ENCODE results near the gene ATP6V0A4. TPM values are rescaled to one million over a fixed set of nuclear protein-coding genes. Genes with fewer than 3 reads are reported as not detected.

The ATP6V0A4 gene
- total and polyA plus RNA-seq, 2 donors (not counting 1 experiment from before 2014, with no cell fraction given) = not detected

DNA sequence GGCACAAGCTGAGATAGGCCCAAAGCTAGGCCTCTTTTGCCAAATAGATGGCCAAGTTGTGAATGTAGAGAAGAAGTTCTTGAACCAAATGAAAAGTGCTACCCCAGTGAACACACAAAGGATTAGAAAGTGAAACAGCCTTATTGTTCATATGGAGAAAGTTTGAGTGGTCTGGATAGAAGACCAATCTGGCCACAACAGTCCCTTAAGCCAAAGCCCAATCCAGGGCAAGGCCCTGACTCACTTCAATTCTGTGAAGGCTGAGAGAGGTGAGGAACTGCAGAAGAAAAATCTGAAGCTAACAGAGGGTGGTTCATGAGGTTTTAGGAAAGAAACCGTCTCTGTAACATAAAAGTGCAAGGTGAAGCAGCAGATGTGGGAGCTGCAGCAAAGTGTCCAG, 18.7 kb upstream of the ATP6V0A4 start:
- Histone ChIP-seq H4K20me1 (ENCODE audit: control insufficient read depth, insufficient read depth, low read length, poor library complexity, severe bottlenecking) (no peaks in the 10 kb centered on the region), H3K4me3 (ENCODE audit: control extremely low read depth in 1 of 5, extremely low read depth in 1 of 5, insufficient read depth in 1 of 5, low read depth in 2 of 5, low read length in 4 of 5) (no peak overlapping the region), H3K4me2 (replicated peaks; ENCODE audit: low read depth, low read length, poor library complexity, severe bottlenecking) (no peak overlapping the region), H3K9me3 (ENCODE audit: control extremely low read depth in 1 of 3, control insufficient read depth in 2 of 3, insufficient read depth in 1 of 3, low read length in 2 of 3) (no peaks in the 10 kb centered on the region), H3K27me3 (replicated peaks in 1 of 4; ENCODE audit: control extremely low read depth in 1 of 4, control insufficient read depth in 3 of 4, insufficient read depth in 4 of 4, low read length in 3 of 4) (no peaks in the 10 kb centered on the region), H3K79me2 (ENCODE audit: control insufficient read depth, insufficient read depth, low read length) (no peaks in the 10 kb centered on the region), H2AFZ (ENCODE audit: insufficient read depth, low read depth, low read length, poor library complexity, severe bottlenecking) (no peak overlapping the region), H3K36me3 (replicated peaks in 1 of 2; ENCODE audit: control extremely low read depth in 1 of 2, control insufficient read depth in 1 of 2, extremely low read depth in 1 of 2, insufficient read depth in 2 of 2, low read length in 1 of 2) (no peaks in the 10 kb centered on the region), H3K4me1 (ENCODE audit: control insufficient read depth in 2 of 2, insufficient read depth in 2 of 2, low read length in 2 of 2) (no peaks in the 10 kb centered on the region), H3K27ac (ENCODE audit: low read length in 2 of 2) (no peak overlapping the region), H3K9ac (ENCODE audit: low read length) (no peak overlapping the region)
- ATAC-seq (ENCODE audit: low read depth) (no peak), DNase-seq (no peak)
- Mint-ChIP-seq H3K27ac (no peak overlapping the region), H3K9me3 (ENCODE audit: insufficient read depth) (no peaks in the 10 kb centered on the region), H3K4me3 (no peak overlapping the region), H3K27me3 (peaks cover 4% of the 10 kb centered on the region), H3K4me1 (no peaks in the 10 kb centered on the region)
- TF ChIP-seq, protein P1, sequence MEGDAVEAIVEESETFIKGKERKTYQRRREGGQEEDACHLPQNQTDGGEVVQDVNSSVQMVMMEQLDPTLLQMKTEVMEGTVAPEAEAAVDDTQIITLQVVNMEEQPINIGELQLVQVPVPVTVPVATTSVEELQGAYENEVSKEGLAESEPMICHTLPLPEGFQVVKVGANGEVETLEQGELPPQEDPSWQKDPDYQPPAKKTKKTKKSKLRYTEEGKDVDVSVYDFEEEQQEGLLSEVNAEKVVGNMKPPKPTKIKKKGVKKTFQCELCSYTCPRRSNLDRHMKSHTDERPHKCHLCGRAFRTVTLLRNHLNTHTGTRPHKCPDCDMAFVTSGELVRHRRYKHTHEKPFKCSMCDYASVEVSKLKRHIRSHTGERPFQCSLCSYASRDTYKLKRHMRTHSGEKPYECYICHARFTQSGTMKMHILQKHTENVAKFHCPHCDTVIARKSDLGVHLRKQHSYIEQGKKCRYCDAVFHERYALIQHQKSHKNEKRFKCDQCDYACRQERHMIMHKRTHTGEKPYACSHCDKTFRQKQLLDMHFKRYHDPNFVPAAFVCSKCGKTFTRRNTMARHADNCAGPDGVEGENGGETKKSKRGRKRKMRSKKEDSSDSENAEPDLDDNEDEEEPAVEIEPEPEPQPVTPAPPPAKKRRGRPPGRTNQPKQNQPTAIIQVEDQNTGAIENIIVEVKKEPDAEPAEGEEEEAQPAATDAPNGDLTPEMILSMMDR (IDR thresholded peaks at IDR 0.05) = no peak
- no peak for TF ChIP-seq EZH2 (IDR thresholded peaks at IDR 0.05; ENCODE audit: borderline replicate concordance, insufficient read depth, low read depth, low read length, poor library complexity, severe bottlenecking)
- WGBS (ENCODE audit: insufficient coverage) = 100% methylated on average over 1 of the region's 1 CpG
- ChIA-PET POLR2A (no interaction called here), CTCF (no interaction called here)
- intact Hi-C loops (cut with micrococcal nuclease) = no loop called here

DNA sequence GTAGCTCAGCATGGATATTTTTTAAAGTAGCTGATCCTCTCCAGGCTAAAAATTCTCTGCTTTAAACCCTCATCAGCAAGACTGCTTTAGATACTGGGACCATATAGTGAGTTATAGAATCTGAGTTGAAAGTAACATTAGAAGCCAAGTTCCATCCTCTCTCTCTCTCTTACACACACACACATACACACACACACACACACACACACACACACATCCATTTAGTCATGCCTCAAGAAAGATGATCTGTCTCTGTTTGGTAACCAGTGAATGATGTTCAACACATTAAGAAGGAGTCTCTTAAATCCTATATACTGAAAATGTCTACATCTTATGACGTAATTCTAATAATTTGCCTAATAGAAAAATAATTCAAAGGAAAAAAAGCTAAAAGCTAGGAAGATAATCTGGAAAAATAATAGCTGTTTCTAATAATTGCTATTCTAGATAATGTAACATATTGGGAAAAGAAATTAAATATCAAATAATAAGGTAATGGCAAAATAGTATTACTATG, 16.9 kb upstream of the ATP6V0A4 start:
- Histone ChIP-seq H3K9me3 (ENCODE audit: control extremely low read depth in 1 of 3, control insufficient read depth in 2 of 3, insufficient read depth in 1 of 3, low read length in 2 of 3) (no peaks in the 10 kb centered on the region), H3K4me3 (ENCODE audit: control extremely low read depth in 1 of 5, extremely low read depth in 1 of 5, insufficient read depth in 1 of 5, low read depth in 2 of 5, low read length in 4 of 5) (no peak overlapping the region), H2AFZ (ENCODE audit: insufficient read depth, low read depth, low read length, poor library complexity, severe bottlenecking) (no peak overlapping the region), H4K20me1 (ENCODE audit: control insufficient read depth, insufficient read depth, low read length, poor library complexity, severe bottlenecking) (no peaks in the 10 kb centered on the region), H3K27me3 (replicated peaks in 1 of 4; ENCODE audit: control extremely low read depth in 1 of 4, control insufficient read depth in 3 of 4, insufficient read depth in 4 of 4, low read length in 3 of 4) (no peaks in the 10 kb centered on the region), H3K9ac (ENCODE audit: low read length) (no peak overlapping the region), H3K79me2 (ENCODE audit: control insufficient read depth, insufficient read depth, low read length) (no peaks in the 10 kb centered on the region), H3K27ac (ENCODE audit: low read length in 2 of 2) (no peak overlapping the region), H3K4me2 (replicated peaks; ENCODE audit: low read depth, low read length, poor library complexity, severe bottlenecking) (no peak overlapping the region), H3K36me3 (replicated peaks in 1 of 2; ENCODE audit: control extremely low read depth in 1 of 2, control insufficient read depth in 1 of 2, extremely low read depth in 1 of 2, insufficient read depth in 2 of 2, low read length in 1 of 2) (no peaks in the 10 kb centered on the region), H3K4me1 (ENCODE audit: control insufficient read depth in 2 of 2, insufficient read depth in 2 of 2, low read length in 2 of 2) (no peaks in the 10 kb centered on the region)
- H3K27me3 Mint-ChIP-seq = peaks cover 4% of the 10 kb centered on the region
- H3K9me3 Mint-ChIP-seq (ENCODE audit: insufficient read depth) = no peaks in the 10 kb centered on the region
- ChIA-PET POLR2A (no interaction called here), CTCF (no interaction called here)
- no peak overlapping the region for H3K27ac Mint-ChIP-seq
- no peaks in the 10 kb centered on the region for H3K4me1 Mint-ChIP-seq
- TF ChIP-seq, protein P1 (IDR thresholded peaks at IDR 0.05) = no peak
- no peak for TF ChIP-seq EZH2 (IDR thresholded peaks at IDR 0.05; ENCODE audit: borderline replicate concordance, insufficient read depth, low read depth, low read length, poor library complexity, severe bottlenecking)
- no peak for DNase-seq
- WGBS (ENCODE audit: insufficient coverage) = no CpG with 5 or more reads among the region's 1 CpG
- no peak overlapping the region for H3K4me3 Mint-ChIP-seq
- ATAC-seq (ENCODE audit: low read depth) = no peak
- intact Hi-C loops (cut with micrococcal nuclease) = no loop called here

All from B cell (primary cell).